ENCODE measurements around the gene LDLRAP1. TPM values are rescaled to one million over a fixed set of nuclear protein-coding genes. Genes with fewer than 3 reads are reported as not detected.

Gene LDLRAP1
- total and polyA plus RNA-seq, 2 donors (not counting 1 experiment from before 2014, with no cell fraction given): 7.3 to 21.0 TPM

DNA sequence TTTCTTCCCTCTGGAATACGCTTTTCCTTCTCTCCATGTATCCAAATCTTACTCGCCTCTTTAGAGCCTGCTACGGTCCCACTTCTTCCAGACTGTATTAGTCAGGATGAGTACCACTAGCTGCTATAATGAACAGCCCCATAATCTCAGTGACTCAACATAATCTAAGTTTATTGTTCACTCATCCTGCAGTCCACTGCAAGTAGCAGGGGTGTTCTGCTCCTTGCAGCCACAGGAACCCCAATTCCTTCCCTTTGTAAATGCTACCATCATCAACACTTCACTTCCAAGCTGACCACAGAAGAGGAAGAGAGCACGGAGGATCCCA, 18.1 kb upstream of the LDLRAP1 start:
- Histone ChIP-seq H3K4me3 (replicated peaks in 1 of 4; ENCODE audit: control extremely low read depth in 1 of 4, insufficient read depth in 1 of 4, low read depth in 3 of 4, low read length in 4 of 4) (no peak overlapping the region), H3K36me3 (ENCODE audit: control insufficient read depth, insufficient read depth, low read length) (no peaks in the 10 kb centered on the region), H3K9ac (ENCODE audit: insufficient read depth, low read length) (no peak overlapping the region), H3K27me3 (ENCODE audit: control insufficient read depth, insufficient read depth, low read length) (peaks cover 2% of the 10 kb centered on the region), H3K9me3 (ENCODE audit: control insufficient read depth, insufficient read depth, low read depth, low read length) (no peaks in the 10 kb centered on the region), H3K4me1 (ENCODE audit: control insufficient read depth, extremely low read depth, insufficient read depth, low read length) (no peaks in the 10 kb centered on the region), H3K27ac (ENCODE audit: insufficient read depth, low read length) (no peak overlapping the region), H2AFZ (ENCODE audit: low read length) (no peak overlapping the region), H4K20me1 (ENCODE audit: control insufficient read depth, extremely low read depth, insufficient read depth, low read length) (no peaks in the 10 kb centered on the region), H3K79me2 (ENCODE audit: control insufficient read depth, insufficient read depth, low read length) (no peaks in the 10 kb centered on the region), H3K4me2 (ENCODE audit: extremely low read depth, insufficient read depth, low read length) (no peak overlapping the region)
- TF ChIP-seq EZH2 (IDR thresholded peaks at IDR 0.05; ENCODE audit: low read length, missing control alignments) (no peak), CTCF (conservative IDR thresholded peaks at IDR 0.05 in 1 of 2, IDR thresholded peaks at IDR 0.05 in 1 of 2; ENCODE audit: low read depth in 1 of 2, low read length in 2 of 2) (no peak)
- no peak for DNase-seq (ENCODE audit: low read depth in 2 of 2)

DNA sequence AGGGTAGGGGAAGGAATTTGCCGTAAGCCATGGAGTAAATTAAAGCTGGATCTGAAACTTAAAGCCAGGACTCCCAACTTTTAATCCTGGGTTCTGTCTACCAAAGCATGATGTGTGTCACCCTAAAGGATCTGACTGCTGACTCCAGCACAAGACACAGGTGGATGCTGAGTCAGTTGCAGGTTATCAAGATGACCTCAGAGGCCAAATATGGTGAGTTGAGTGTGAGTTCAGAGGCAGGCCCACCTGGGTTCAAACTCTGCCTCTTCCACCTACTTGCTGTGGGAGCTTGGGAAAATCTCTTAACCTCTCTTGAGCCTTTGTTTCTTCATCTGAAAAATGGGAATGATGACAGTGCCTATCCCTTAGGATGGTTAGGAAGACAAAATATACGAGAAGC, 16.7 kb upstream of the LDLRAP1 start:
- Histone ChIP-seq H3K4me3 (replicated peaks in 1 of 4; ENCODE audit: control extremely low read depth in 1 of 4, insufficient read depth in 1 of 4, low read depth in 3 of 4, low read length in 4 of 4) (no peak overlapping the region), H3K4me2 (ENCODE audit: extremely low read depth, insufficient read depth, low read length) (no peak overlapping the region), H3K79me2 (ENCODE audit: control insufficient read depth, insufficient read depth, low read length) (no peaks in the 10 kb centered on the region), H3K9me3 (ENCODE audit: control insufficient read depth, insufficient read depth, low read depth, low read length) (no peaks in the 10 kb centered on the region), H3K27ac (ENCODE audit: insufficient read depth, low read length) (no peak overlapping the region), H3K9ac (ENCODE audit: insufficient read depth, low read length) (no peak overlapping the region), H2AFZ (ENCODE audit: low read length) (no peak overlapping the region), H3K27me3 (ENCODE audit: control insufficient read depth, insufficient read depth, low read length) (peaks cover 2% of the 10 kb centered on the region), H4K20me1 (ENCODE audit: control insufficient read depth, extremely low read depth, insufficient read depth, low read length) (no peaks in the 10 kb centered on the region), H3K36me3 (ENCODE audit: control insufficient read depth, insufficient read depth, low read length) (no peaks in the 10 kb centered on the region), H3K4me1 (ENCODE audit: control insufficient read depth, extremely low read depth, insufficient read depth, low read length) (no peaks in the 10 kb centered on the region)
- TF ChIP-seq EZH2 (IDR thresholded peaks at IDR 0.05; ENCODE audit: low read length, missing control alignments) (no peak), CTCF (conservative IDR thresholded peaks at IDR 0.05 in 1 of 2, IDR thresholded peaks at IDR 0.05 in 1 of 2; ENCODE audit: low read depth in 1 of 2, low read length in 2 of 2) (no peak)
- no peak for DNase-seq (ENCODE audit: low read depth in 2 of 2)

DNA sequence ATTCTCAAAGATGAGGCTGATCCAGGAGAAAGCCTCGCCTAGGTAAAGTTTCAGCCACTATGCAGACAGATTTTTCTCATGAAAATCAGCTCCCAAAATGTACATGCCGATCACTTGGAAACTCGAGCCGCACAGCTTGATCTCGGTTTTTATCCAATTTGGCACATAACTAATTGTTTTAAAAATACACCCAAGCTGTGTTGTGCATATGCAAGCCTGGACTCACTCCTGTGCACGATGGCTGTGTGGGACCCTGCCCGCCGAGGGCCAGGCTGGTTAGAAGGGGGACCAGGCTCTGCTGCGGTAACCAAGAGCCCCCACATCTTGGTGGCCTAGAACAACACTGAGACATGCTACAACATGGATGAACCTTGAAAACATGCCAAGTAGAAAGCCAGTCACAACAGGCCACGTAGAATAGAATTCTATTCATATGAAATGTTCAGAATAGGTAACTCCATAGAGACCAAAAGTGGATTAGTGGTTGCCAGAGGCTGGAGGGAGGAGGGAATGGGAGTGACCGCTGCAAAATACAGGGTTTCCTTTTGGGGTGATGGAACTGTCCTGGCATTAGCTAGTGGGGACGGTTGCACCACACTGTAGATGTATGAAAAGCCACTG, 16.1 kb upstream of the LDLRAP1 start:
- no peaks in the 10 kb centered on the region for H4K20me1 ChIP-seq (ENCODE audit: control insufficient read depth, extremely low read depth, insufficient read depth, low read length)
- no peak overlapping the region for H3K4me3 ChIP-seq (replicated peaks in 1 of 4; ENCODE audit: control extremely low read depth in 1 of 4, insufficient read depth in 1 of 4, low read depth in 3 of 4, low read length in 4 of 4)
- H3K27ac ChIP-seq (ENCODE audit: insufficient read depth, low read length): no peak overlapping the region
- no peaks in the 10 kb centered on the region for H3K4me1 ChIP-seq (ENCODE audit: control insufficient read depth, extremely low read depth, insufficient read depth, low read length)
- H3K9ac ChIP-seq (ENCODE audit: insufficient read depth, low read length): no peak overlapping the region
- H3K36me3 ChIP-seq (ENCODE audit: control insufficient read depth, insufficient read depth, low read length): no peaks in the 10 kb centered on the region
- H3K4me2 ChIP-seq (ENCODE audit: extremely low read depth, insufficient read depth, low read length): no peak overlapping the region
- H3K79me2 ChIP-seq (ENCODE audit: control insufficient read depth, insufficient read depth, low read length): no peaks in the 10 kb centered on the region
- H3K27me3 ChIP-seq (ENCODE audit: control insufficient read depth, insufficient read depth, low read length): peaks cover 2% of the 10 kb centered on the region
- no peak for DNase-seq (ENCODE audit: low read depth in 2 of 2)
- TF ChIP-seq EZH2 (IDR thresholded peaks at IDR 0.05; ENCODE audit: low read length, missing control alignments): no peak
- no peak for TF ChIP-seq CTCF (conservative IDR thresholded peaks at IDR 0.05 in 1 of 2, IDR thresholded peaks at IDR 0.05 in 1 of 2; ENCODE audit: low read depth in 1 of 2, low read length in 2 of 2)
- H3K9me3 ChIP-seq (ENCODE audit: control insufficient read depth, insufficient read depth, low read depth, low read length): no peaks in the 10 kb centered on the region
- no peak overlapping the region for H2AFZ ChIP-seq (ENCODE audit: low read length)

Measured in fibroblast of lung (primary cell).